Gastroesophageal sphincter (tissue), 3 donors: ENCODE results near the gene FETUB.

ENCODE experiments used
- EP300 ChIP-seq: sonication (generic); formaldehyde crosslinking; IDR thresholded peaks from one replicate; pipeline ENCODE4 v1.6.1; 2017; ENCODE audit warnings: antibody characterized with exemption, mild to moderate bottlenecking
- POLR2A ChIP-seq, 2 donors: fragments of 450-650 bp; IDR thresholded peaks; one replicate each; pipeline ENCODE4 v1.6.1; 2017; ENCODE audit warnings: antibody characterized with exemption in 2 of 2, mild to moderate bottlenecking in 2 of 2, moderate library complexity in 1 of 2
- POLR2AphosphoS5 ChIP-seq: sonication (generic); formaldehyde crosslinking; IDR thresholded peaks from one replicate; pipeline ENCODE4 v1.6.1; 2017; ENCODE audit warnings: antibody characterized with exemption
- TF ChIP-seq, protein P1 (sequence below), 4 experiments: fragments of 200-600 bp in 2 of 4; fragments of 450-650 bp in 2 of 4; sonication (generic) in 1 of 4; IDR thresholded peaks; one replicate each; pipeline ENCODE4 v1.5.1; 2017 to 2019; ENCODE audit warnings: antibody characterized with exemption in 4 of 4, mild to moderate bottlenecking in 2 of 4, moderate library complexity in 2 of 4

DNA sequence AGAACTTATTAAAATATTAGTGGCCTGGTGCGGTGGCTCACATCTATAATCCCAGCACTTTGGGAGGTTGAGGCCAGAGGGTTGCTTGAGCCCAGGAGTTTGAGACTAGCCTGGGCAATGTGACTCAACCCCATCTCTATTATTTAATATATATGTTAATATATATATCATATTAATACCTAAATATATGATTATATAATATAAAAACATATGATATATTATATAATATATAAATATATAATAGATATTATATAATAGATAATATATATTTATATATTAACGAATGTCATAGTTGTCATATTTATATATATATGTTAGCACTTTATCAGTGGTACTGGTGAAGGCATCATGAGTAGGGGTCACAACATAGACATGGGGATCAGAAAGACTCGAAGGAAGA is 30.9 kb downstream of the FETUB start:
- no peak for TF ChIP-seq POLR2A (IDR thresholded peaks at IDR 0.05)
- TF ChIP-seq, protein P1, sequence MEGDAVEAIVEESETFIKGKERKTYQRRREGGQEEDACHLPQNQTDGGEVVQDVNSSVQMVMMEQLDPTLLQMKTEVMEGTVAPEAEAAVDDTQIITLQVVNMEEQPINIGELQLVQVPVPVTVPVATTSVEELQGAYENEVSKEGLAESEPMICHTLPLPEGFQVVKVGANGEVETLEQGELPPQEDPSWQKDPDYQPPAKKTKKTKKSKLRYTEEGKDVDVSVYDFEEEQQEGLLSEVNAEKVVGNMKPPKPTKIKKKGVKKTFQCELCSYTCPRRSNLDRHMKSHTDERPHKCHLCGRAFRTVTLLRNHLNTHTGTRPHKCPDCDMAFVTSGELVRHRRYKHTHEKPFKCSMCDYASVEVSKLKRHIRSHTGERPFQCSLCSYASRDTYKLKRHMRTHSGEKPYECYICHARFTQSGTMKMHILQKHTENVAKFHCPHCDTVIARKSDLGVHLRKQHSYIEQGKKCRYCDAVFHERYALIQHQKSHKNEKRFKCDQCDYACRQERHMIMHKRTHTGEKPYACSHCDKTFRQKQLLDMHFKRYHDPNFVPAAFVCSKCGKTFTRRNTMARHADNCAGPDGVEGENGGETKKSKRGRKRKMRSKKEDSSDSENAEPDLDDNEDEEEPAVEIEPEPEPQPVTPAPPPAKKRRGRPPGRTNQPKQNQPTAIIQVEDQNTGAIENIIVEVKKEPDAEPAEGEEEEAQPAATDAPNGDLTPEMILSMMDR (IDR thresholded peaks at IDR 0.05): no peak
- no peak for TF ChIP-seq POLR2AphosphoS5
- TF ChIP-seq EP300: no peak
